Adrenal gland (tissue), 12 donors: ENCODE measurements around the gene LAMC3. TPM values are rescaled to one million over a fixed set of nuclear protein-coding genes. Genes with fewer than 3 reads are reported as not detected.
A peak's percentile ranks its signal among the peaks of the same experiment; 100 is the strongest.

ENCODE experiments used
- DNase-seq, 7 donors: peaks; one replicate each; pipeline ENCODE4 v3.0.0-alpha.2; 2019 to 2020
- H3K27ac ChIP-seq, 5 donors: fragments of 200-600 bp; sonication (generic) in 4 of 5; 1 replicate in 3 of 5; 2 replicates in 2 of 5; pipeline versions ENCODE4 v1.5.1 to v1.8.0; 2016 to 2020; ENCODE audit warnings: mild to moderate bottlenecking in 1 of 5
- H3K27me3 ChIP-seq: fragments of 200-600 bp; 2 replicates; pipeline ENCODE4 v1.8.0; 2021
- H3K36me3 ChIP-seq, 2 donors: fragments of 200-600 bp; replicated peaks in 1 of 2; 1 replicate in 1 of 2; 2 replicates in 1 of 2; pipeline versions ENCODE4 v1.5.1 to v1.8.0; 2018 to 2022
- H3K4me1 ChIP-seq, 2 donors: fragments of 200-600 bp; replicated peaks in 1 of 2; 1 replicate in 1 of 2; 2 replicates in 1 of 2; pipeline versions ENCODE4 v1.5.1 to v1.8.0; 2018 to 2021
- H3K4me3 ChIP-seq, 4 donors: fragments of 200-600 bp; sonication (generic) in 3 of 4; one replicate each; pipeline ENCODE4 v1.5.1; 2016 to 2018
- H3K9me3 ChIP-seq, 3 donors: fragments of 200-600 bp; sonication (generic) in 1 of 3; replicated peaks in 1 of 3; 1 replicate in 2 of 3; 2 replicates in 1 of 3; pipeline versions ENCODE4 v1.5.1 to v1.8.0; 2016 to 2021
- POLR2A ChIP-seq, 2 donors: fragments of 450-650 bp; IDR thresholded peaks; one replicate each; pipeline ENCODE4 v1.6.1; 2017; ENCODE audit warnings: antibody characterized with exemption in 2 of 2, mild to moderate bottlenecking in 2 of 2, moderate library complexity in 1 of 2
- WGBS, 4 donors: extraction: QIAGEN DNeasy Blood & Tissue Kit in 2 of 4; methylation state at CpG; one replicate each; pipeline versions ENCODE4 v1.1.5 to v1.1.7; 2013 to 2017; 5-methylcytosine and 5-hydroxymethylcytosine counted together
- intact Hi-C, 2 donors: fragments of 100-400 bp; cut with DNase I; formaldehyde crosslinking; loops; one replicate each; pipeline versions ENCODE4 v1.14.1 to v1.15.0; 2022 to 2023
- polyA plus RNA-seq, 3 donors: library from polyadenylated mRNA; stranded (reverse); fragments of 200-250 nt in 2 of 3; fragments of 350-450 nt in 1 of 3; fragmentation: Illumina TruSeq in 1 of 3; extraction: RNeasy Lipid Tissue Mini Kit (QIAGEN cat#74804) in 1 of 3; gene quantifications; one replicate each; pipeline ENCODE4 v1.2.3, GENCODE V29; 2013 to 2014
- total RNA-seq, 9 donors: library from RNA; depleted of rRNA in 4 of 9; stranded (reverse); fragments of >200 nt in 4 of 9; fragments of 120-200 nt in 1 of 9; fragmentation: NEBNext Ultra II Directional in 1 of 9; extraction: Animal tissue kit (Norgen Biotek cat#: 25700) in 1 of 9; gene quantifications; one replicate each; pipeline versions ENCODE4 v1.1.0 to v1.2.4, GENCODE V29; 2013 to 2023
- TF ChIP-seq, protein P1 (sequence below), 6 experiments: fragments of 450-650 bp in 4 of 6; fragments of 200-600 bp in 2 of 6; sonication (generic) in 1 of 6; IDR thresholded peaks; 1 replicate in 5 of 6; 2 replicates in 1 of 6; pipeline versions ENCODE4 v1.5.1 to v1.8.0; 2016 to 2021; ENCODE audit warnings: antibody characterized with exemption in 6 of 6, mild to moderate bottlenecking in 2 of 6, moderate library complexity in 1 of 6
- donor health status: healthy with polysubstance abuse.
- donor health status: Bipolar disorder and iron deficiency.
- donor health status: DM: yes; HTN: yes; CAD: no.
- donor health status: DM: no; HTN: no; CAD: no.
- donor health status: DM: no; HTN: no; CAD: no.
- donor health status: DM: yes; HTN: yes; CAD: no.

LAMC3 gene
- total and polyA plus RNA-seq, 12 donors, result 3.3 to 125 (median 49.7) TPM

DNA sequence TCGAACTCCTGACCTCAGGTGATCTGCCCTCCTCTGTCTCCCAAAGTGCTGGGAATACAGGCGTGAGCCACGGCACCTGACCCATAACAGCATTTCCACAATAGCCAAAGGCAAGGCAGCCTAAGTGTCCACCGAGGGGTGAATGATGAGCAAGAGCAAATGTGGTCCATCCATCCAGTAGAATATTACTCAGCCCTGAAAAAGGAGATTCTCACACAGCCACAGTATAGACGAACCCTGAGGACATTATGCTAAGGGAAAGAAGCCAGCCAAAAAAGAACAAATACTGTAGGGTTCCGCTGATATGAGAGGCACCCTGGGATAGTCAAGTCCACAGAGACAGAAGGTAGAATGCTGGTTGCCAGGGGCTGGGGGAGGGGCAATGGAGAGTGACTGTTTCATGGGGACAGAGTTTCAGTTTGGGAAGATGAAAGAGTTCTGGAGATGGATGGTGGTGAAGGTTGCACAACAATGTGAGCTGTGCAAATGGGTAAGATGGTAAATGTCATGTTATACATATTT lies 7.0 kb downstream of the LAMC3 start:
- Histone ChIP-seq H3K27me3 (no peaks in the 10 kb centered on the region), H3K9me3 (no peaks in the 10 kb centered on the region), H3K36me3 (no peaks in the 10 kb centered on the region), H3K4me1 (no peaks in the 10 kb centered on the region), H3K4me3 (no peak overlapping the region), H3K27ac (no peak overlapping the region)
- intact Hi-C loops, result no loop called here
- no peak for DNase-seq
- 90 to 98% (median 95%) methylated on average over 6 of the region's 6 CpGs for WGBS, 4 donors
- no peak for TF ChIP-seq POLR2A (IDR thresholded peaks at IDR 0.05)
- TF ChIP-seq, protein P1, sequence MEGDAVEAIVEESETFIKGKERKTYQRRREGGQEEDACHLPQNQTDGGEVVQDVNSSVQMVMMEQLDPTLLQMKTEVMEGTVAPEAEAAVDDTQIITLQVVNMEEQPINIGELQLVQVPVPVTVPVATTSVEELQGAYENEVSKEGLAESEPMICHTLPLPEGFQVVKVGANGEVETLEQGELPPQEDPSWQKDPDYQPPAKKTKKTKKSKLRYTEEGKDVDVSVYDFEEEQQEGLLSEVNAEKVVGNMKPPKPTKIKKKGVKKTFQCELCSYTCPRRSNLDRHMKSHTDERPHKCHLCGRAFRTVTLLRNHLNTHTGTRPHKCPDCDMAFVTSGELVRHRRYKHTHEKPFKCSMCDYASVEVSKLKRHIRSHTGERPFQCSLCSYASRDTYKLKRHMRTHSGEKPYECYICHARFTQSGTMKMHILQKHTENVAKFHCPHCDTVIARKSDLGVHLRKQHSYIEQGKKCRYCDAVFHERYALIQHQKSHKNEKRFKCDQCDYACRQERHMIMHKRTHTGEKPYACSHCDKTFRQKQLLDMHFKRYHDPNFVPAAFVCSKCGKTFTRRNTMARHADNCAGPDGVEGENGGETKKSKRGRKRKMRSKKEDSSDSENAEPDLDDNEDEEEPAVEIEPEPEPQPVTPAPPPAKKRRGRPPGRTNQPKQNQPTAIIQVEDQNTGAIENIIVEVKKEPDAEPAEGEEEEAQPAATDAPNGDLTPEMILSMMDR (IDR thresholded peaks at IDR 0.05), result no peak

GRCh38 chr9:131017067-131017466 lies 8.1 kb downstream of the LAMC3 start:
- no peak for TF ChIP-seq POLR2A (IDR thresholded peaks at IDR 0.05)
- TF ChIP-seq, protein P1 (IDR thresholded peaks at IDR 0.05), result no peak
- H3K4me1 ChIP-seq, result no peaks in the 10 kb centered on the region
- H3K4me3 ChIP-seq, result no peak overlapping the region
- 83 to 88% (median 85%) methylated on average over 21 of the region's 21 CpGs for WGBS, 4 donors
- DNase-seq, result no peak
- no peaks in the 10 kb centered on the region for H3K9me3 ChIP-seq
- H3K36me3 ChIP-seq, result no peaks in the 10 kb centered on the region
- intact Hi-C loops, result no loop called here
- H3K27me3 ChIP-seq, result no peaks in the 10 kb centered on the region
- no peak overlapping the region for H3K27ac ChIP-seq

- WGBS, 4 donors, result 88 to 95% (median 91%) methylated on average over 6 of the region's 6 CpGs
- no peak for DNase-seq
- Histone ChIP-seq H3K4me1 (no peaks in the 10 kb centered on the region), H3K4me3 (no peak overlapping the region), H3K27me3 (no peaks in the 10 kb centered on the region), H3K9me3 (no peaks in the 10 kb centered on the region), H3K27ac (no peak overlapping the region), H3K36me3 (no peaks in the 10 kb centered on the region)
- no peak for TF ChIP-seq POLR2A (IDR thresholded peaks at IDR 0.05)
- TF ChIP-seq, protein P1 (IDR thresholded peaks at IDR 0.05), result no peak
- intact Hi-C loops, result no loop called here
Observed at GRCh38 chr9:131018621-131019020, 9.6 kb downstream of the LAMC3 start.

DNA sequence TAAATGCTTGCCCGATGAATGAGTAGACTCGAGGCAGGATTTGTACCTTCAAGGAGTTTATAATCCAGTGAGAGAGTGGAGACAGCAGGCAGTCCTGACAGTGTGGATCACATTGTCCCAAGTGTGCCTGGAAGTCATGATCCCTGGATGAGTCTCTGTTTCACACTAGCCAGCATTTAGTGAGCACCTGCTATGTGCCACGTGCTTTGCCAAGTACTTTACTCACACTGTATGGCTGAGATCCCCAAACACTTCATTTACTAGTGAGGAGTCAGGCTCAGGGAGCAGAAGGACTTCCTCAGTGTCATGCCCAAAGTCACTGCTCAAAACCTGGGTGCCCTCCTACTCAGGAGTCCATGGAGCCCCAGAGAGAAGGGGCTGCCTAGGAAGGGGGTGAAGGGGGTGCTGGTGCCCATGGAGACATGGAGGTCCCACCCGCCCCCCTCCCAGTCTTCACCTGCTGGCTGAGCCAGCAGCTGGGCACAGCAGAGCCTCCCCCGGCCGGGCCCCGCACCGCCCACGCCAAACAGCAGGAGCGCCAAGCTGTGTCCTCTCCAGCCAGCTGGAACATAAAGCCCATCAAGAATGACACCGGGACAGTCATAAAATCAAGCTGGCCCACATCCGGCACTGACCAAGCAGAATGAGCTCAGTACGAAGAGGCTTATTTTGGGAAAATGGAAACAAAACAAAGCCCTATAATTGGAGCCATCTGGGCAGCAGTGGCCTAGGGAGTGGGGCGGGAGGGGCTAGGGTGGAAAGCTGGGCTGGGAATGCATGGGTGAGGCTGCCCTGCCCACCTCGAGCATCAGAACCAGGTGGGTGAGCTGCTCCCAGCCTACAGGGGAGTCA lies 10.6 kb downstream of the LAMC3 start:
- Histone ChIP-seq H3K27ac (peak overlapping the region in 2 of 5 donors; percentile 33 to 83), H3K9me3 (no peaks in the 10 kb centered on the region), H3K27me3 (no peaks in the 10 kb centered on the region), H3K4me1 (no peaks in the 10 kb centered on the region), H3K36me3 (no peaks in the 10 kb centered on the region), H3K4me3 (no peak overlapping the region)
- WGBS, 4 donors, result 65 to 77% (median 70%) methylated on average over 7 to 15 of the region's 15 CpGs
- peak in 4 of 7 donors; percentile 18 to 69 (median 34) for DNase-seq
- TF ChIP-seq POLR2A (IDR thresholded peaks at IDR 0.05), result no peak
- TF ChIP-seq, protein P1 (IDR thresholded peaks at IDR 0.05), result no peak
- intact Hi-C loops, result no loop called here
